Cardiac muscle cell (in vitro differentiated cells and primary cell): ENCODE results near the gene UBE2S. TPM values are rescaled to one million over a fixed set of nuclear protein-coding genes. Genes with fewer than 3 reads are reported as not detected.

Experiments
- DNase-seq, 2 donors: peaks; one replicate each; pipeline versions ENCODE4 v3.0.0 to v3.0.0-alpha.2; 2010 to 2017; ENCODE audit warnings: low read depth in 1 of 2, low spot score in 1 of 2
- H3K27ac ChIP-seq: fragments of 200-600 bp; sonication (generic); 2 replicates; pipeline ENCODE4 v1.5.1; 2016
- H3K27me3 ChIP-seq: fragments of 200-600 bp; sonication (generic); 2 replicates; pipeline ENCODE4 v1.6.0; 2016; ENCODE audit warnings: control low read depth
- H3K36me3 ChIP-seq: fragments of 200-600 bp; sonication (generic); 2 replicates; pipeline ENCODE4 v1.5.1; 2016; ENCODE audit warnings: control low read depth
- H3K4me1 ChIP-seq: fragments of 200-600 bp; sonication (generic); 2 replicates; pipeline ENCODE4 v1.8.1; 2017; ENCODE audit warnings: low read depth, mild to moderate bottlenecking, mixed run types
- H3K4me3 ChIP-seq: fragments of 200-600 bp; sonication (generic); 2 replicates; pipeline ENCODE4 v1.5.1; 2016; ENCODE audit warnings: mild to moderate bottlenecking
- H3K9me3 ChIP-seq: fragments of 200-600 bp; sonication (generic); 2 replicates; pipeline ENCODE4 v1.5.1; 2017; ENCODE audit warnings: low read depth, mild to moderate bottlenecking, control low read depth
- polyA plus RNA-seq: library from polyadenylated mRNA; unstranded; fragments of >200 nt; fragmentation: Nextera tagmentation; extraction: Ambion mirVana; gene quantifications from 2 replicates; pipeline ENCODE4 v1.2.1, GENCODE V29; 2016
- total RNA-seq: library from RNA; depleted of rRNA; stranded (reverse); fragments of >200 nt; gene quantifications from 2 replicates; pipeline ENCODE4 v1.2.3, GENCODE V29; 2016
- TF ChIP-seq, protein P1 (sequence below): IDR thresholded peaks from 2 replicates; pipeline ENCODE4 v1.5.1; 2012; ENCODE audit warnings: low read depth, mild to moderate bottlenecking, low read length

UBE2S gene
- total and polyA plus RNA-seq, 2 experiments from 2014 or later, result 164 to 244 TPM

- Histone ChIP-seq H3K27me3 (peaks cover 25% of the 10 kb centered on the region), H3K4me1 (peaks cover 2% of the 10 kb centered on the region), H3K27ac (no peak overlapping the region), H3K9me3 (no peaks in the 10 kb centered on the region), H3K36me3 (no peaks in the 10 kb centered on the region), H3K4me3 (no peak overlapping the region)
- no peak for DNase-seq
- TF ChIP-seq, protein P1, sequence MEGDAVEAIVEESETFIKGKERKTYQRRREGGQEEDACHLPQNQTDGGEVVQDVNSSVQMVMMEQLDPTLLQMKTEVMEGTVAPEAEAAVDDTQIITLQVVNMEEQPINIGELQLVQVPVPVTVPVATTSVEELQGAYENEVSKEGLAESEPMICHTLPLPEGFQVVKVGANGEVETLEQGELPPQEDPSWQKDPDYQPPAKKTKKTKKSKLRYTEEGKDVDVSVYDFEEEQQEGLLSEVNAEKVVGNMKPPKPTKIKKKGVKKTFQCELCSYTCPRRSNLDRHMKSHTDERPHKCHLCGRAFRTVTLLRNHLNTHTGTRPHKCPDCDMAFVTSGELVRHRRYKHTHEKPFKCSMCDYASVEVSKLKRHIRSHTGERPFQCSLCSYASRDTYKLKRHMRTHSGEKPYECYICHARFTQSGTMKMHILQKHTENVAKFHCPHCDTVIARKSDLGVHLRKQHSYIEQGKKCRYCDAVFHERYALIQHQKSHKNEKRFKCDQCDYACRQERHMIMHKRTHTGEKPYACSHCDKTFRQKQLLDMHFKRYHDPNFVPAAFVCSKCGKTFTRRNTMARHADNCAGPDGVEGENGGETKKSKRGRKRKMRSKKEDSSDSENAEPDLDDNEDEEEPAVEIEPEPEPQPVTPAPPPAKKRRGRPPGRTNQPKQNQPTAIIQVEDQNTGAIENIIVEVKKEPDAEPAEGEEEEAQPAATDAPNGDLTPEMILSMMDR, result no peak
Observed at GRCh38 chr19:55365245-55365644, 42.3 kb downstream of the UBE2S start.

DNA sequence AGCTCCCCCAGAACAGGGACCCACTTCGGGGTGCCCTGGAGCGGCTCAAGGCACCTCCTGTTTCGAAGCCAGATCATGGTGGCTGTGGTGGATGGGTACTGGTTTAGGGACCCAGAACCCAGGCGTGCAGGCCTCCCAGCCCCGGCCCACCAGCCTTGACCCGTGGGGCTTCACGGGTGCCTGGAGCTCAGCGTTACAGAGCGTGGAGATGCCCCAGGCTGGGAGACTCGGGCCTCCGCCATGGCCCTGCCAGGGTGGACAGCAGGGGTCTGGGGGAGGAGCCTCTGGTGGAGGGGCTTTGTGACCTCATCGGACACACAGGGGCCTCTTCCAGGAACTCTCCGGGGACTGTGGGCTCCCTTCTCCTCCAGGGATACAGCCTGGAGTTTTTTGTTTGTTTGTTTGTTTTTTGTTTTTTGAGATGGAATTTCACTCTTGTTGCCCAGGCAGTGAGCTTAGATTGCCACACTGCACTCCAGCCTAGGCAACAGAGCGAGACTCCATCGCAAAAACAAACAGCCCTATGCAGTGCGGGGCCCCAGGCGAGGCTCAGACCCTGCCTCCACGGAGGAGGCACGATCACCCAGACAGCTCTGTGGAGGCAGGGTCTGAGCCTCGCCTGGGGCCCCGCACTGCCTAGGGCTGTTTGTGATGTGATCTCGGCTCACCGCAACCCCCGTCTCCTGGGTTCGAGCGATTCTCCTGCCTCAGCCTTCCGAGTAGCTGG, 44.4 kb downstream of the UBE2S start, which contains the start of gene GARIN5B:
Gene GARIN5B (minus strand): TSS at position 271 of the 727 bp plus-strand sequence. CDS start 194 bp downstream, at position 77.
- H3K27me3 ChIP-seq, result peaks cover 5% of the 10 kb centered on the region
- no peaks in the 10 kb centered on the region for H3K9me3 ChIP-seq
- H3K36me3 ChIP-seq, result no peaks in the 10 kb centered on the region
- TF ChIP-seq, protein P1, result no peak
- no peak within 1 kb of the TSS for H3K27ac ChIP-seq
- no peak within 1 kb of the TSS for H3K4me3 ChIP-seq
- no peak for DNase-seq
- H3K4me1 ChIP-seq, result no peaks in the 10 kb centered on the region

DNA sequence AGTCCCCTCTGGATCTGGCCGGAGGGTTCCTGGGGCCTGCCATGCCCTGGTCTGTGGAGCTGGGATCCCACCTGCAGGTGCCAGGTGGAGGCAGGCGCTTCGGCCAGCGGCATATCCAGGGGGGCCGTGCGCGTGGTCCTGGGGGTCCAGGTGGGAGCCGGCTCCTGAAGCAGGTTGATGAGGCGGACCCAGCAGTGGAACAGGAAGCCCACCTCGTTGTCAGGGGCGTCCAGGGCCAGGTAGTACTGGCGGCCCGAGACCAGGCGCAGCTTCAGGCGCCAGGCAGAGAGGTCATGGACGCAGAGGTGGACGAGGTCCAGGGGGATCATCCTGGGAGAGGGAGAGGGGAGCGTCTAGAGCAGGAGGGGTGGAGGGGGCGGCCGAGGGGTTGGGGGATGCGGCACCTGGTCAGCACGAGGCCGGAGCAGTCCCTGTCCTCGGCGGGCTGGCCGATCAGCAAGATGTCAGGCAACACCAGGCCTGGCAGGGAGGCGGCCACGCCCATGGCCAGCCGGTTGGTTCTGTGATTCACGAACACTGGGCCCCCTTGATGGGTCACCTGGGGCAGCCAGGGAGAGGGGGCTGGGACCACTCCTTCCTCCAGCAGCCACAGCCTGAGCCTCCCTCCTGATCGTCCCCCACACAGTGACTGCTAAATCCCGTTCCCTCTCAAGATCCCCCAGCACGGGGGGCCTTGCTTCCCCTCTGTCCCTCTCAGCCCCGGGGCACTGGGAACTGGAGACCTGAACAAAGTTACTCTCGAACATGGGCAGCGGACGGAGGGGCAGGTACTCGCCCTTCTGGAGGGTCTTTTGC, 45.2 kb downstream of the UBE2S start:
- no peak overlapping the region for H3K4me3 ChIP-seq
- peaks cover 1% of the 10 kb centered on the region for H3K27me3 ChIP-seq
- TF ChIP-seq, protein P1, result no peak
- H3K36me3 ChIP-seq, result no peaks in the 10 kb centered on the region
- H3K27ac ChIP-seq, result no peak overlapping the region
- no peak for DNase-seq
- H3K9me3 ChIP-seq, result no peaks in the 10 kb centered on the region
- no peaks in the 10 kb centered on the region for H3K4me1 ChIP-seq

GRCh38 chr19:55360902-55361301, 46.7 kb downstream of the UBE2S start:
- no peak for DNase-seq
- H3K9me3 ChIP-seq, result no peaks in the 10 kb centered on the region
- no peaks in the 10 kb centered on the region for H3K4me1 ChIP-seq
- H3K27me3 ChIP-seq, result peaks cover 16% of the 10 kb centered on the region
- no peak overlapping the region for H3K27ac ChIP-seq
- no peaks in the 10 kb centered on the region for H3K36me3 ChIP-seq
- H3K4me3 ChIP-seq, result no peak overlapping the region
- TF ChIP-seq, protein P1, result no peak

DNA sequence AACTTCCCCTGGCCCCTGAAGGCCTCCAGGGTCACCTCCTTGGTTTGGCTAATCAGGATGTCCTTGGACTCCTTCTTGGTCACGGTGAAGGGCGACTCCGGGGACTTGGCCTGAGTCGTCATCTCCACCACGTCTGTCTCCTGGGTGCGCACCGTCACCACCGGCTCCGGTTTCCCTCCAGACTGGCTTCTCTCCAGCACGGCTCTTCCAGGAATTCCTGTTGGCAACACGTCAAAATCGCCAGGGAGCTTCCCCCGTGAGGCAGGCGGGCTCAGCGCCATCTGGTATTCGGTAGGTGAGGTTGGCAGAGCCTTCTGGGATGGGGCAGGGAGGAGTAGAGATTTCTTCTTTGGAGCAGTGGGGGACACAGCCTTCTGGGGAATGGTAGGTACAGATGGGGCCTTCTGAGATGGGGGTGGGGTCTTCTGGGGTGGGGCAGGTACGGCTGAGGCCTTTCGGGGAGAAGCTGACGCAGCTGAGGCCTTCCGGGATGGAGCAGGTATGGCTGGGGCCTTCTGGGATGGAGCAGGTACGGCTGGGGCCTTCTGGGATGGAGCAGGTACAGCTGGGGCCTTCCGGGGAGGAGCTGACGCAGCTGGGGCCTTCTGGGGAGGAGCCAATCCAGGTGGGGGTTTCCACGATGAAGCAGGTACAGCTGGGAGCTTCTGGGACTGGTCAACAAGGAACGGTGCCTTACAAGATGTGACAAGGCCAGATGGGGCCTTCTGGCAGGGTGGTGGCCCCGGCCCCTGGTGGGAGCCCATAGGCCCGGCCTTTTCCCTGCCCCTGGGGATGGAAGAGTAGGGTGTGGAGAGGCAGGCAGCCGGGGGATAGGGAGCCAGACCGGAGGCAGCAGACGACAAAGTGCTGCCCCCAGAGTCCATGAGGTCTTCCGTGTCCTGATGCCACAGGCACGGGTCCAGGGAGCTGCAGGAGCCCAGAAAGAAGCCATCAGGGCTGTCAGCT, 48.4 kb downstream of the UBE2S start:
- DNase-seq, result no peak
- no peaks in the 10 kb centered on the region for H3K4me1 ChIP-seq
- TF ChIP-seq, protein P1, result no peak

More for the DNA sequence above, 48.4 kb downstream of the UBE2S start:
- no peaks in the 10 kb centered on the region for H3K36me3 ChIP-seq
- H3K9me3 ChIP-seq, result no peaks in the 10 kb centered on the region
- peaks cover 33% of the 10 kb centered on the region for H3K27me3 ChIP-seq
- H3K4me3 ChIP-seq, result no peak overlapping the region
- no peak overlapping the region for H3K27ac ChIP-seq
